C4-2B (cell line): Measurements from ENCODE around the gene LDHAL6B.
"Not testable (repeated sequence)": the region's sequence is repeated elsewhere in the genome, so short reads cannot be mapped to it uniquely, and the experiment has no call there.

Experiments
- H3K27ac ChIP-seq: fragments of 450-650 bp; 2 replicates; pipeline ENCODE4 v1.5.1; 2017
- ZFX ChIP-seq: fragments of 450-650 bp; IDR thresholded peaks from 2 replicates; pipeline ENCODE4 v1.6.1; 2017
- TF ChIP-seq, protein P1 (sequence below): fragments of 450-650 bp; conservative IDR thresholded peaks from 2 replicates; pipeline ENCODE4 v1.5.1; 2017; ENCODE audit warnings: mild to moderate bottlenecking

Gene LDHAL6B

DNA sequence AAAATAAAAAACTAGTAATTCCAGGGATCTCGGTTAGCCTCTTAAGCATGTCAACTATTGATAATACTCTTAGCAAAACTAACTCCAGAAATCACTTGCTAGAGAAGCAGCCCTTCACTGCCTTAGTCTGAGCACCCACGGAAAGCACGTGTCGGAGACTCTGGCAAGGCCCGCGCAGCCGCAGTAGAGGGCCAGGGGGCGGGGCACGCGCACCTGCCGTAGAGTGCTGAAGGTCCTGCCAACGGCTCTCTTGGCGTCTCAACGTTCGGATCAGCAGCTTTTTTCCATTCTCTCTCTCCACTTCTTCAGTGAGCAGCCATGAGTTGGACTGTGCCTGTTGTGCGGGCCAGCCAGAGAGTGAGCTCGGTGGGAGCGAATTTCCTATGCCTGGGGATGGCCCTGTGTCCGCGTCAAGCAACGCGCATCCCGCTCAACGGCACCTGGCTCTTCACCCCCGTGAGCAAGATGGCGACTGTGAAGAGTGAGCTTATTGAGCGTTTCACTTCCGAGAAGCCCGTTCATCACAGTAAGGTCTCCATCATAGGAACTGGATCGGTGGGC lies at the start of gene LDHAL6B:
Gene LDHAL6B, plus strand, starts transcription at position 221 of the 561 bp plus-strand sequence. Its CDS starts 98 bp downstream, at position 319.
- no peak within 1 kb of the TSS for H3K27ac ChIP-seq
- no peak for TF ChIP-seq ZFX
- TF ChIP-seq, protein P1, sequence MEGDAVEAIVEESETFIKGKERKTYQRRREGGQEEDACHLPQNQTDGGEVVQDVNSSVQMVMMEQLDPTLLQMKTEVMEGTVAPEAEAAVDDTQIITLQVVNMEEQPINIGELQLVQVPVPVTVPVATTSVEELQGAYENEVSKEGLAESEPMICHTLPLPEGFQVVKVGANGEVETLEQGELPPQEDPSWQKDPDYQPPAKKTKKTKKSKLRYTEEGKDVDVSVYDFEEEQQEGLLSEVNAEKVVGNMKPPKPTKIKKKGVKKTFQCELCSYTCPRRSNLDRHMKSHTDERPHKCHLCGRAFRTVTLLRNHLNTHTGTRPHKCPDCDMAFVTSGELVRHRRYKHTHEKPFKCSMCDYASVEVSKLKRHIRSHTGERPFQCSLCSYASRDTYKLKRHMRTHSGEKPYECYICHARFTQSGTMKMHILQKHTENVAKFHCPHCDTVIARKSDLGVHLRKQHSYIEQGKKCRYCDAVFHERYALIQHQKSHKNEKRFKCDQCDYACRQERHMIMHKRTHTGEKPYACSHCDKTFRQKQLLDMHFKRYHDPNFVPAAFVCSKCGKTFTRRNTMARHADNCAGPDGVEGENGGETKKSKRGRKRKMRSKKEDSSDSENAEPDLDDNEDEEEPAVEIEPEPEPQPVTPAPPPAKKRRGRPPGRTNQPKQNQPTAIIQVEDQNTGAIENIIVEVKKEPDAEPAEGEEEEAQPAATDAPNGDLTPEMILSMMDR: no peak

DNA sequence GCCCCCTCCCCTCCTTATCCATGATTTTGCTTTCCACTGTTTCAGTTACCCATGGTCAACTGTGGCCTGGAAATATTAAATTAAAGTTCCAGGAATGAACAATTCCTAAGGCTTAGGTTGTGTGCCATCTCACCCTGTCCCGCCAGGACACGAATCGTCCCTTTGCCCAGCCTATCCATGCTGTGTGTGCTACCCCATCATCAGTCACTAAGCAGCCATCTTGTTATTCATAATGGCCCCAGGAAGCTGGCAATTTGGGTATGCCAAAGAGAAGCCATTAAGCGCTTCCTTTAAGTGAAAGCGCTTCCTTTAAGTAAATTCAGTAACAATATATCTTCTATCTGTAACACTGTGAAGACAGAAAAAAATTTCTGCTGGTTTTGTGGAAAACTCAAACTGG lies 49.2 kb upstream of the LDHAL6B start:
- peak overlapping the region; percentile 68; the same call in 1 of the 2 replicates for H3K27ac ChIP-seq
- TF ChIP-seq, protein P1: no peak

DNA sequence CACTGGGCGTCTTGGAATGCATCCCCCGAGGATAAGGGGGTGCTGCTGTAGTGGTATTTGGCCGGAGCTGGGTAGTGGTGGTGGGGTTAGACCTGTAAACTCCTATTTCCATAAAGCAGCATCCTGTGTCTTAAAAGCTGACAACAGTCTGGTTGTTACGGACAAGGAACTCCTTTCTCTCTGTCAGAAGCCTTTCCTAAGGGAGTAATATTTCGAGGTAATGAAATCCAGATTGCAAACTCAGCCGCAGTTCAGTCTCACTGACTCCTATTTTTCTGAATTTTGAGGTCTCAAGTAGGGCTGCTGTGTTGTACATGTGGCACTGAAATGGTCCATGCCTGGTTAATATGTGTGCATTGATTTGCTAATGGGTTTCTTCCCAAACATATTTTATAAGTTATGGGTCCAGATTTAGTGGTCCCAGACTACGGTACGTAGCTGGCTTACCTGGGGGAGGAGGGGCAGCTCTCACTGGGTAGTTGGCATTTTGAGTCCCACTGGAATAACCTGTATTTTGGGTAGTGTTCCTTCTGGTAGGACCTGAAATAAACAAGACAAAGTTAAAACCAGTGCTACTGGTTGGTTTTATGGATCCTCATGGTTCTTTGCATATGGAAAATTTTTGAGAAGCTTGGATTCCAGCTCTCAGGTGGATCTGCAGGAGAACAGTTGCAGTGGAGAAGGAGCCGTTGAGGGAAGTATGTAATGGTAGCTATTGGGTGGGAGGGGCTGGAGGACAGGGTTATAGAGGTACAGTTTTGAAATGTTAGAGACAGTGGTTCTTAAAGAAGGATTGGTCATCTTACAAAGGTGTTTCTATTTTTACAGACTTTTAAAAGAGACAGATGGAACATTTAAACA lies 48.6 kb upstream of the LDHAL6B start:
- TF ChIP-seq, protein P1: no peak
- TF ChIP-seq ZFX: no peak
- peak overlapping the region; percentile 68 for H3K27ac ChIP-seq

DNA sequence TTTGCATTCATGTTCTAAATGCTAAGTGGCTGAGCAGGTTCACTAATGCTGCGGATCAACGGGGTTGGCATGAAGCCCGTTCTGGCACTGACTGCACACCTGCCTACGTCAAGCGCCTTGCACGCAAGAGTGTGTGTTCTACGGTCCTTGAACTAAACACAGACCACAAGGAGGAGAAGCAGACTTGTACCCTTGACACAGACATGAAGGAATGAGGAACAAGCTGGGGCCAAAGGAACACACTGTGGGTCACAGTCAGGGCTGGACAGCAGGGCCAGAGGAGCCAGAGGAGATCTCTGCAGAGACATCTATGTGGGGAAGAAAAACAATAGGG lies 48.0 kb upstream of the LDHAL6B start:
- H3K27ac ChIP-seq: peak overlapping the region; percentile 68
- TF ChIP-seq, protein P1: no peak
- TF ChIP-seq ZFX: no peak

DNA sequence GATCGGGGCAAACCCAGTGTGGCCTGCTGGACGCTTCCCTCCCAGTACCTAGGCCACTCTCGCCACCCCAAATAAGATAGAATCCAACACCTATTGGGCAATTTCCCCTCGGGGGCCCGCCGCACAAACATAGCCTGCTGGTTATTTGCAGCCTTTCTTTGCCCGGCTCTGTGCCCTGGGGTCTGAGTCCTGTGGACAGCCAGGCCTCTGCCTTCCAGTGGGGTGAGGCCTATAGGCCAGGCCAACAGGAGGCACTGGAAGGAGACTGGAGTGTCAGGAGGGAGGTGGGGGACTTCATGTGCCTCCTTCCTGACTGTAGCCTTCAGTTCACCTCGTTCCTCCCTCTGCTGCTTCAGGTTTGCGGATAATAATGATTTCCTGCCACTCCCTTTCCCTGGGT lies 47.4 kb upstream of the LDHAL6B start:
- TF ChIP-seq, protein P1: no peak
- no peak for TF ChIP-seq ZFX
- H3K27ac ChIP-seq: peak overlapping the region; percentile 68

DNA sequence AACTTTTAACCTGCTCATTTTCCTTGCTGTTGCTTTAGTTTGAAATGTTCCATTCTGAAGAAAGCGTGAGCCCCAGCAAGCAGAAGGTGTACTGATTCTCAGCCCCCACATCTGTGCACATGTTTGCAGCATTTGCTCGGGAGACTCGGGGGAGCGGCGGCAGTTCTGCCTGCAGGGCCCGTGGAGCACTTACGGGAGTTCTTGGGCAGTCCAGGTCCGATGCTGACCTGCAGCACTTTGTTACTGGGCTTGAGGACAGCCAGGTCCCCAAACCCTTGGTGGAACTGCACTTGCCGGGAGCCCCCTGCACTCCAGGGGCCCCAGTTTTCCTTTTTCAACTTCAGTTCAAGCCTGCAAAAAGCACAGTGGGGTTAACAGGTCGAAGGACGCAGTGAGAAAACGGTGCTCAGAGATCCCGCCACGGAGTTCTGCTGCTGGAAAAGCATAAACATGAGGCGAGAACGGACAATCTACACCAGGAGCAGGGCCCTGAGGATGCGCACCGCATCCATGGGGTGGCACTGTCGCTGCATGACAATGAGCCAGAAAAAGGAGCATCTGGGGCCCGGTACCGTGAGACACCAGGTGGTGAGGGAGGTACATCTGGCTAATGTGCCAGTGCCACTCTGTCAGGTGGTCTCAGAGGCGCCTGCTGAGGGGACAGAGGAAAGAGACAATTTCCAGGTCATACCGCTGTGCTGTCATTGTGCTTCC lies 45.6 kb upstream of the LDHAL6B start:
- no peak overlapping the region for H3K27ac ChIP-seq
- no peak for TF ChIP-seq ZFX
- TF ChIP-seq, protein P1: no peak; the same call in 1 of the 2 replicates

DNA sequence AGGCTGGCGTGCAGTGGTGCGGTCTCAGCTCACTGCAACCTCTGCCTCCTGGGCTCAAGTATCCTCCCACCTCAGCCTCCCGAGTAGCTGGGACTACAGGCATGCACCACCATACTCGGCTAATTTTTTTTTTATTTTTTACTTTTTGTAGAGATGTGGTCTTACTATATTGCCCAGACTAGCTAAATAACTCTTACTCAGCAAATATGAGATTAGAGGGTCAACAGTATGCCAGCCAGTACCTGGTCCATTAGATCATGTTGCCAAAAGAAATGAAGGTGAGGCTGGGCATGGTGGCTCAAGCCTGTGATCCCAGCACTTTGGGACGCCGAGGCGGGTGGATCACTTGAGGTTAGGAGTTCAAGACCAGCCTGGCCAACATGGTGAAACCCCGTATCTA lies 44.6 kb upstream of the LDHAL6B start:
- not testable (repeated sequence) for H3K27ac ChIP-seq
